ENCODE results near the gene RBBP6.

GRCh38 chr16:24524855-24525677 is 14.3 kb upstream of the RBBP6 start:
- TF ChIP-seq POLR2AphosphoS5 (IDR thresholded peaks at IDR 0.05; ENCODE audit: insufficient read depth, low read depth, low read length) (no peak), POLR2A (IDR thresholded peaks at IDR 0.05; ENCODE audit: low read depth, low read length) (no peak), EZH2 (IDR thresholded peaks at IDR 0.05; ENCODE audit: borderline replicate concordance, low read depth, low read length, severe bottlenecking) (no peak), FOS (IDR thresholded peaks at IDR 0.05; ENCODE audit: borderline replicate concordance, insufficient read depth, low read length) (no peak), MAX (IDR thresholded peaks at IDR 0.05; ENCODE audit: insufficient read depth, insufficient read length) (no peak), MYC (IDR thresholded peaks at IDR 0.05; ENCODE audit: low read depth, low read length) (no peak), GATA2 (IDR thresholded peaks at IDR 0.05; ENCODE audit: insufficient read depth, insufficient read length, low read depth, low read length) (no peak), JUN (IDR thresholded peaks at IDR 0.05; ENCODE audit: borderline replicate concordance, insufficient read depth, insufficient read length, low read depth) (no peak)
- TF ChIP-seq, protein P1, sequence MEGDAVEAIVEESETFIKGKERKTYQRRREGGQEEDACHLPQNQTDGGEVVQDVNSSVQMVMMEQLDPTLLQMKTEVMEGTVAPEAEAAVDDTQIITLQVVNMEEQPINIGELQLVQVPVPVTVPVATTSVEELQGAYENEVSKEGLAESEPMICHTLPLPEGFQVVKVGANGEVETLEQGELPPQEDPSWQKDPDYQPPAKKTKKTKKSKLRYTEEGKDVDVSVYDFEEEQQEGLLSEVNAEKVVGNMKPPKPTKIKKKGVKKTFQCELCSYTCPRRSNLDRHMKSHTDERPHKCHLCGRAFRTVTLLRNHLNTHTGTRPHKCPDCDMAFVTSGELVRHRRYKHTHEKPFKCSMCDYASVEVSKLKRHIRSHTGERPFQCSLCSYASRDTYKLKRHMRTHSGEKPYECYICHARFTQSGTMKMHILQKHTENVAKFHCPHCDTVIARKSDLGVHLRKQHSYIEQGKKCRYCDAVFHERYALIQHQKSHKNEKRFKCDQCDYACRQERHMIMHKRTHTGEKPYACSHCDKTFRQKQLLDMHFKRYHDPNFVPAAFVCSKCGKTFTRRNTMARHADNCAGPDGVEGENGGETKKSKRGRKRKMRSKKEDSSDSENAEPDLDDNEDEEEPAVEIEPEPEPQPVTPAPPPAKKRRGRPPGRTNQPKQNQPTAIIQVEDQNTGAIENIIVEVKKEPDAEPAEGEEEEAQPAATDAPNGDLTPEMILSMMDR (IDR thresholded peaks at IDR 0.05; ENCODE audit: extremely low read depth in 1 of 2, insufficient read depth in 1 of 2, low read depth in 1 of 2, low read length in 2 of 2) = no peak

Measured in endothelial cell of umbilical vein (primary cell).